ENCODE results near the gene PNKP.

The PNKP gene

DNA sequence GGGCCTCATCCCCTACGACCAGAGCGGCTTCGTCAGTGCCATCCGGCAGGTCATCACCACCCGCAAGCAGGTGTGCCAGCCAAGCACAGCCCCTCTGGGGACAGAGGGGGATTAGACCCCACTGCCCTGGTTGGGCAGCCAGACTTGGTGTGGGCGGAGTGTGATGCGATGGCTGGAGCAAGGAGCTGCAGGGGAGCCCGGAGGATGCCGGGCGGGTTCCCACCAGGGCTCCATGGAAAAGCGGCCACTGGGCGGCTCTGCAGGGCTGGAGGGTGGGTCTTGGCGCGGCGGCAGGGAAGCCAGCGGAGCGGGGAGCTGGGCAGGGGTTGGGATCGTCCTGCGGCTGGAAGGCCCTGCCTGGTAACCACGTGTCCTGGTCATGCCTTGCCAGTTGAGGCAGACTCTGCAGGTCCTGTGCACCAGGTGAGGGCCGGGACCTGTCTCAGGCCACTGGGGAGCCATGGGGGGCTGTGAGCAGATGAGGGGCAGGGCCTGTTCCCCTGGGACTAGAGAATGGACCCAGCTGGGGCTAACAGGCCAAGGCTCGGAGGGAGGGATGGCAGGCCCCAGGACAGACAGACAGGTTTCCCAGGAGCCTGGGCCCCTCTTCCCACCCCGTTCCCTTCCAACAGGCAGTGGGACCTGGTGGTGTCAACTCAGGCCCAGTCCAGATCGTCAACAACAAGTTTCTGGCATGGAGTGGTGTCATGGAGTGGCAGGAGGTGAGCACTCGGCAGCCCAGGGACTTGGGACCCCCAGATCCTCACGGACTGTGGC is 10.1 kb downstream of the PNKP start:
- DNase-seq: no peak

GRCh38 chr19:49856574-49857021 is 10.8 kb downstream of the PNKP start:
- no peak for DNase-seq

DNA sequence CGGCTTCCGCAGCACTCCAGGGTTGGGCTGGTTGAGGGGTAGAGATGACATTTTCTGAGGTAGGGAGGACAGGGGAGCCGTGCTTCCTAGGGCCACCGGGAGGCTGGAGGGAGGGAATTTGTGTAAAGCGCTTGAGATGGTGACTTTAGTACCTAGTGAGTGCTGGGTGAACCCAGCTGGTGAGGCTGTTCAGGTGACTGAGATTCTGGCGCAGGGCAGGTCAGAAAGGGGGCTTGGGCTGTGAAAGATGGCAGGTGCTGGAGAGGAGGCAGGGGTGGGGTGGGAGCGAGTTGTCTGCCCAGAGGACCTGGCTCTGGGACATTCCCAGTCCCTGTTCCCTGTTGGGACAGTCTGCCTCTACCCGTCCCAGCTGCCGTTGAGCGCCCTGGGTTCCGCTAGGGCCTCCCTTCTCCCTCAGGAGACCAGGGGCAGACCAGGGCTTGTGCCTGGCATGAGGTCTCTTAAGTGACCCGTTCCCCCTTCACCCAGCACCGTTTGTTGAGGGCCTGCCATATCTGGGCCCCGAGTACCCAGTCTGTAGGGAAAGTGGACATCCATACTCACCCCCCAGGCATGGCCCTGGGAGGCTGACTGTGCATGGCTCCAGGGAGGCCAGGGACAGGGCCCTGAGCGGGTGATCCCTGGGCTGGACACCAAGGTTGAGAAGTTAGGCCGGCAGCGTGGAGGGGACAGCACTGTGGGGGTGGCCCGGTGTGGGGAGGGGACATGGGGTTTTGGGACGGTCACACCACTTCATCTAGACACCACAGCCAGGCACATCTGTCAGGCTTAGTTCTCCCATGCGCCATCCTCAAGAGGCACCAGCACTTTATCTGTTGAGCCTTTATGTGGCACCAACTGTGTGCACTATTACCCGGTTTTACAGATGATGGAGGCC is 11.5 kb downstream of the PNKP start:
- no peak for DNase-seq

DNA sequence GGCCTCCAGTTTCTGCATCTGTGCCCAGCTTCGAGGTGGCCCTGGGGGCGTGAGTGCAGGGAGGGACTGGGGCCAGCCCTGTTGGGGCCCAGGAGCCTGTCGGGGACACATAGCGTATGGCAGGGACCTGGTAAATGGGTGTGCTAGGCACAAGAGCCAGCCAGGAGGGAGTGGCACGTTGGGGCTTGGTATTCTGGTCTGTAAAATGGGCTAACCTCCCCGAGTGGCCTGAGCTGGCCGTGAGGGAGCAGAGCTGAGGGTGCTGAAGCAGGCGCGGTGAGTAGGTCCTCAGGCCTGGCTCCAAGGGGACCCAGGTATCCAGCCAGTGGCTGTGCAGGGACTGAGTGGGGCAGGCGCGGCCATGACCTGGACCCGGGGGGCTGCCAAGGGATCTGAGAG is 12.1 kb downstream of the PNKP start:
- no peak for DNase-seq

DNA sequence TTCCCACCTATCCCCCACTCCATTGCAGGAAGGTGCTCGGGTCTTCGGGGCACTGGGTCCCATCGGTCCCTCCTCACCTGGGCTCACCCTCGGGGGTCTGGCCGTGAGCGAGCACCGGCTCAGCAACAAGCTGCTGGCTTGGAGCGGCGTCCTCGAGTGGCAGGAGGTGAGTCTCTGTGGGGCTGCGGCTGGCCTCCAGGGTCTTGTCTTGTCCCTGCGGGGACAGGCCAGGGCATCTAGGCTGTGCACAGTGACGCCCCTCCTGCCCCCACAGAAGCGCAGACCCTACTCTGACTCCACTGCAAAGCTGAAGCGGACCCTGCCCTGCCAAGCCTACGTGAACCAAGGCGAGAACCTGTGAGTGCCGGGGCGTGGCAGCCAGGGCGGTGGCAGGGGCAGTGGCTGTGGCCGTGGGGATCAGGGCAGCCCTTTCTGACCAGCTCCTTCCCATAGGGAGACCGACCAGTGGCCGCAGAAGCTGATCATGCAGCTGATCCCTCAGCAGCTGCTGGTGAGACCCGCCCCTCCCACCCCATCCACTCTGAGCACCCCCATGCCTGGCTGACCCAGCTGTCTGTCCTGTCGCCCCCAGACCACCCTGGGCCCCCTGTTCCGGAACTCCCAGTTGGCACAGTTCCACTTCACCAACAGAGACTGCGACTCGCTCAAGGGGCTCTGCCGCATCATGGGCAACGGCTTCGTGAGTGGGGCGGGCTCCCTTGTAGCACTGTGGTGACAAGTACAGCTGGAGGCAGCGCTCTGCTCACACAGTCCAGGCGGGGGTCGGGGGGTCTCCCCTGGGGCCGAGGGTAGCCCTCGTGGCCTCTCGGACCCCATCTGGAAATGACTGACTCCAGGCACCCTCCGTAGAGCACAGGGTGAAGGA is 12.8 kb downstream of the PNKP start:
- no peak for DNase-seq

DNA sequence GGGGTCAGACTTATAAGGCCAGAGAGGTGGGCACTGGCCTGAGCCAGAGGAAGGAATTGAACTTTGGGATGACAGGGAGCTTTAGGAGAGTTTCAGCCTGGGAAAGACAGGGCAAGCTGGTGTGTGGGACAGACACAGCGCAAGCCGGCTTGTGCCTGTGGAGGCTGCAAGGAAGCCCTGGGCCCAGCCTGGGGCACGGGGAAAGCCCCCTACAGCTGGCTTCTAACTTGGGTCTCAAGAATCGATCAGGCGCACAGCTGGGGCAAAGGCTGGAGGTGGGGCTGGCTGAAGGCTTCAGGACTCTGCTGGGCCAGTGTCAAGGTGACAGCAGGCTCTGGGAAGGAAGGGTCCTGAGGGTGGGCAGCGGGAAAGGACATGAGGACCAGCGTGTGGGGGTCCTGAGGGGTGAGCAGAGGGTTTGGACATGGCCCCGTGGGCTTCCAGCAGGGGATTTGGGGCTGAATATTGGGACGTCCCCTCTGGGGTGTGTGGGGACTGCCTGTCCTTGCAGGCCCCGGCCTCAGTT is 13.5 kb downstream of the PNKP start:
- no peak for DNase-seq

DNA sequence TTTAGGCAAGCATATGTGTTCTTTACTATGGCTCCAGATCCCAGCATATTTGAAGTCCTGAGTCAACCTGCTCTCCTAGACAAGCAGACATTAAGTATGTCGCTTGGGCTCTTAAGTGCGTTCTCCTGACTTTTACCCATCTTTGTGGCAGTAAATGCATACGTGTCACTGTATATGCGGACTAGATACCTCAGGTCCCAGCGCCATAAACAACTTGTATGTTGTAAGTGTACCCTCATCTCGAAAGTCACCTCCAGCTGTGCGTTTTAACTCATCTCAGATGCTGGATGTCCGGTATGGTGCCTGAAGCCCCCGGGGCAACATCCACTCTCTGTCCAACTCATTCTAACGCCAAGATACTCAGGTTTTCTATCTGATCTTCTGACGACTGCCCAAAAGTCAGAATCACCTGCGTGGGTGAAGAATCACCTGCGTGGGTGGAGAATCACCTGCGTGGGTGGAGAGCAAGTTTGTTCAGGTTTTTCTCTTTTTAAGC is 14.7 kb downstream of the PNKP start:
- no peak for DNase-seq

GRCh38 chr19:49851456-49852259 is 15.7 kb downstream of the PNKP start:
- DNase-seq: no peak

GRCh38 chr19:49850487-49851342 is 16.7 kb downstream of the PNKP start, which contains the start of gene PTOV1:
Gene PTOV1, plus strand, starts transcription at chr19:49851159.
- DNase-seq: peak; percentile 91

GRCh38 chr19:49850221-49850486 is 17.2 kb downstream of the PNKP start:
- no peak for DNase-seq

- DNase-seq: no peak
Measured at GRCh38 chr19:49849433-49850220, 17.7 kb downstream of the PNKP start.

DNA sequence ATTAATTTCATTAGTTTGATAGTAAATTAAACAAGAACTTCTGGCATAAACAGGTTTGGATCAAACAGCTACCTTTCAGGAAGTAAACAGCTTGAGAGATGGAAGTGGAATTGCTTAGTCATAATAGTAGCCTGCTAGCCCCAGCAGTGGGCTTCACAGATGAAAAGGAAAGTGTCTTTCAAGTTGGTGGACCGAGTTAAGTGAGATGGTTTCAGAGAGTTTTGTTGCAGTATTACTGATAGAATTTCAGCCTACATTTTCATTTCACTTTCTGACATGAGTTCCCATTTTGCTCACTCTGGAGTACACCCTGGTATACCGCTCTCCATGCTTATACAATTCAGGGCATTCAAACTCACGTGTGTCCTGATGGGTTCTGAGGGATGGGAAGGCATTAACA is 18.4 kb downstream of the PNKP start:
- peak; percentile 55 for DNase-seq

DNA sequence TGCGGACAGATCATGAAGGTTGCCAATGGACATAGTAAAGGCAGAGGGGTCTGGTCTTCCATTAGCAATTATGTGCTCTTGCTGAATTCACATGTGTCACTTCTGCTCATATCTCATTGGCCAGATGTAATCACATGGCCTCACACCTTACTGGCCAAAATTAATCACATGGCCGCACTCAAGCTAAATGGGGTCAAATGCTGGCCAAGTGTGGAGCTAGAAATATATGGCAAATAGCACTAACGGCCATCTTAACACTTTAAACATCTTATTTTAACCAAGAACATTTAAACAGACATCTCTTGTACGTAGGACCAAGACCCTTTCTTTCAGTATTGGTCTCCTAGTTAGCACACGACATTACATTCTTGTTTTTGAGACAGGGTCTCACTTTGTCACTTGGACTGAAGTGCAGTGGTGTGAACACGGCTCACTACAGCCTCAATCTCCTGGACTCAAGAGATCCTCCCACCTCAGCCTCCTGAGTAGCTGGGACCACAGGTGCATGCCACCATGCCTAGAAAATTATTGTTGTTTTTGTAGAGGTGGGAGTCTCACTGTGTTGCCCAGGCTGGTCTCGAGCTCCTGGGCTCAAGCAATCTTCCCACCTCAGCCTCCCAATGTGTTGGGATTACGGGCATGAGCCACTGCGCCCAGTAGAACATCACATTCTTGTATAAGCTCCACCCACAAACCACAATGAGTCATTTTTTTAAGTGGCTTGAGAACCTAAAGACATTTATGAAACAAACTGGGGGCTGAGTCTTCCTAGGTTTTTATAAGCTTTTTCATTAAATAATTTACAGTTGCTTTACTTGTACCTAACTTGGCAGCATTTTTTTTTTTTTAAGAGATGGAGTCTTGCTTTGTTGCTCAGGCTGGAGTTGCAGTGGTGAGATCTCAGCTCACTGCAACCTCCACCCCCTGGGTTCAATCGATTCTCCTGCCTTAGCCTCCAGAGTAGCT is 19.4 kb downstream of the PNKP start:
- peak; percentile 61 for DNase-seq

DNA sequence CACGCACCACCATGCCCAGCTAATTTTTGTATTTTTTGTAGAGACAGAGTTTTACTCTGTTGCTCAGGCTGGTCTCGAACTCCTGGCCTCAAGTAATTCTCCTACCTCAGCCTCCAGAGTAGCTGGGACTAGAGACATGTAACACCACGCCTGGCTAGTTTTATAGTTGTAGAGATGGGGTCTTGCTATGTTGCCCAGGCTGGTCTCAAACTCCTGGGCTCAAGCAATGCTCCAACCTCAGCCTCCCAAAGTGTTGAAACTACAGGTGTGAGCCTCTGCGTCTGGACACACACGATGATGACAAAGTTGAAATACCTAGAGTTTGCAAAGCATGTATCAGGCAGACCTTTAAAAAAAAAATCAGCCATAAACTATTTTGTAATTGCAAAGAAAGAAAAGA is 21.0 kb downstream of the PNKP start:
- no peak for DNase-seq

DNA sequence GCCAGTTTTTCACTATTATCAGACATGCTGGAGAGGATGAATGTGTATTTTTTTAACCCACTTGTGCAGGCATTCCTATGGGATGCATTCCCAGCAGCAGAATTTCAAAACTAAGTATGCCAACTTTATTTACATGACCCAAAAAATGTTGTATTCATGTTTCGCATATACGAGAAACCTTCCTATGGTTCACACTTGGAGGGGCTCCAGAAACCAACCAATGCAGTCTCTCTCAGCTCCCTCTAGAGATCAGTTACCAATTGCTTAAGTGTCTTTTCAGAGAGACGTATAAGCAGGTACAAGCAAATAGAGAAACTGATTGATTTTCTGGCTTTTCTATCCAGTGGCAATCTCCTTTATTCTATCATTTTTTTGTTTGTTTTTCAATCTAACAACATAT is 22.0 kb downstream of the PNKP start:
- DNase-seq: no peak

DNA sequence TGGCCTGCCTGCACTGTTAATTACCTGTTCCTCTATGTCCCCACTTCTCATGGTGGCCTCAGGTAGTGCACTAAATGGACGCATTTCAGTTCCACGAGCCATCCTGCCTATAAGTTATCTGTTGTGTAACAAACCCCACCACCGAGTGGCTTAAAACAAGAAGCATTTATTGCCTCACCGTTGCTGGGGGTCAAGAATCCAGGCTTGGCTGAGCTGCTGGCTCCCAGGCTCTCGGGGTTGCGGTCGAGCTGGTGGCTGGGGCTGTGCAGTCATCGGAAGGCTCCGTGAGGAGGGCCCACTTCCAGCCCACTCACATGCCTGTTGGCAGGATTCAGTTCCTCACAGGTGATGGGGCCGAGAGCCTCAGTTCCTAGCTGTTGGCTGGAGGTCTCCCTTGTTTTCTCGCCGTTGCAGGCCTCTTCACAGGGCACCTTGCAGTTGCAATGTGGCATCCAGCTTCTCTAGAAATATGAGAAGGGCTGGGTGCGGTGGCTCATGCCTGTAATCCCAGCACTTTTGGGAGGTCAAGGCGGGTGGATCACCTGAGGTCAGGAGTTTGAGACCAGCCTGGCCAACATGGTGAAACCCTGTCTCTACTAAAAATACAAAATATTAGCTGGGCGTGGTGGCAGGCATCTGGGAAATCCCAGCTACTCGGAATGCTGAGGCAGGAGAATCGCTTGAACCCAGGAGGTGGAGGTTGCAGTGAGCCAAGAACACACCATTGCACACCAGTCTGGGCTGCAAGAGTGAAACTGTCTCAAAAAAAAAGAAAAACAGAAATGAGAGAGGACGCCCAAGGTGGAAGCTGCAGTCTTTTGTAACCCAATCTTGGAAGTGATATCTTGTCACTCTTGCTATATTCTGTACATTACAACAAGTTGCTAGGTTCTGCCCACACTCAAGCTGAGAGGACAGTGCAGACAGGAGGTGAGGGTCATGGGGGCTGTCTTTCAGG is 23.0 kb downstream of the PNKP start:
- no peak for DNase-seq

- DNase-seq: no peak
Measured at GRCh38 chr19:49843265-49843664, 24.1 kb downstream of the PNKP start.
